Smooth muscle cell (in vitro differentiated cells): ENCODE results near the gene APBB2. TPM values are rescaled to one million over a fixed set of nuclear protein-coding genes. Genes with fewer than 3 reads are reported as not detected.
A peak's percentile ranks its signal among the peaks of the same experiment; 100 is the strongest.

Experiments
- DNase-seq: peaks from one replicate; lab custom pipeline; 2025; ENCODE audit not compliant: unreplicated experiment; lab: John Stamatoyannopoulos, UW
- H2AFZ ChIP-seq: fragments of 200-600 bp; sonication (generic); 2 replicates; pipeline ENCODE4 v1.6.0; 2016; ENCODE audit warnings: antibody characterized with exemption, low read depth, mild to moderate bottlenecking
- H3F3A ChIP-seq: fragments of 200-600 bp; sonication (generic); 2 replicates; pipeline ENCODE4 v1.6.0; 2017; ENCODE audit warnings: antibody characterized with exemption, low read depth
- H3K27ac ChIP-seq: fragments of 200-600 bp; sonication (generic); 2 replicates; pipeline ENCODE4 v1.5.1; 2016; ENCODE audit warnings: low read depth, mild to moderate bottlenecking
- H3K27me3 ChIP-seq: fragments of 200-600 bp; sonication (generic); 2 replicates; pipeline ENCODE4 v1.6.1; 2016; ENCODE audit warnings: low read depth, mild to moderate bottlenecking
- H3K36me3 ChIP-seq: fragments of 200-600 bp; sonication (generic); 2 replicates; pipeline ENCODE4 v1.5.1; 2016; ENCODE audit warnings: low read depth
- H3K4me1 ChIP-seq: fragments of 200-600 bp; sonication (generic); 2 replicates; pipeline ENCODE4 v1.5.1; 2016; ENCODE audit warnings: low read depth
- H3K4me2 ChIP-seq: fragments of 200-600 bp; sonication (generic); 2 replicates; pipeline ENCODE4 v1.6.0; 2016; ENCODE audit warnings: mild to moderate bottlenecking
- H3K4me3 ChIP-seq: fragments of 200-600 bp; sonication (generic); 2 replicates; pipeline ENCODE4 v1.5.1; 2016; ENCODE audit warnings: mild to moderate bottlenecking
- H3K79me2 ChIP-seq: fragments of 200-600 bp; sonication (generic); 2 replicates; pipeline ENCODE4 v1.6.0; 2016; ENCODE audit warnings: low read depth, mild to moderate bottlenecking
- H3K9ac ChIP-seq: fragments of 200-600 bp; sonication (generic); 2 replicates; pipeline ENCODE4 v1.6.0; 2016; ENCODE audit warnings: low read depth
- H3K9me3 ChIP-seq: fragments of 200-600 bp; sonication (generic); replicated peaks from 2 replicates; pipeline ENCODE4 v1.5.1; 2016; ENCODE audit warnings: low read depth
- H4K20me1 ChIP-seq: fragments of 200-600 bp; sonication (generic); 2 replicates; pipeline ENCODE4 v1.6.0; 2016; ENCODE audit warnings: low read depth
- WGBS: methylation state at CpG from one replicate; pipeline ENCODE4 v1.1.7; 2016; ENCODE audit warnings: low lambda C conversion rate; 5-methylcytosine and 5-hydroxymethylcytosine counted together
- polyA plus RNA-seq: library from polyadenylated mRNA; unstranded; fragments of >200 nt; fragmentation: Nextera tagmentation; extraction: Ambion mirVana; gene quantifications from 2 replicates; pipeline ENCODE4 v1.2.1, GENCODE V29; 2016
- total RNA-seq: library from RNA; depleted of rRNA; stranded (reverse); fragments of >200 nt; gene quantifications from 2 replicates; pipeline ENCODE4 v1.2.3, GENCODE V29; 2014
- TF ChIP-seq, protein P1 (sequence below): fragments of 200-600 bp; sonication (generic); IDR thresholded peaks from 2 replicates; pipeline ENCODE4 v1.5.1; 2017; ENCODE audit warnings: borderline replicate concordance, mild to moderate bottlenecking, antibody characterized with exemption; ENCODE audit not compliant: insufficient read depth, poor library complexity, severe bottlenecking

APBB2 gene
- total and polyA plus RNA-seq, 2 experiments from 2014 or later = 22.1 to 60.9 TPM

DNA sequence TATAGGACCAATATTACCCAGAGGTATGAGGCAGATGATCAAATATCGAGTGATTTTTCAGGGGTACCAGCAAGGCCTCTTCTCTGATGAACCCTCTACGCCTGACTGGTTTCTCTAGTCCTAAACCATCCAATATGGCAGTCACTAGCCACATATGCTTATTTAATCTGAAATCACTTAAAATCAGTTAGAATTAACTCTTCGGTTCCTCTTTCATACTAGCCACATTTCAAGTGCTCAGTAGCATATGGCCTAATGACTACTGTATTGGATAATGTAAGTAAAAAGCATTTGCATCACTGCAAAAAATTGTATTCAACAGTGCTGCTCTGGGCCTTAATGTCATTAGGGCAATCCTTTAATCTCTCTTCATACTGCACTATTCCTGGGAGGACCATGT, 4.4 kb upstream of the APBB2 start:
- no peaks in the 10 kb centered on the region for H3K9me3 ChIP-seq
- no peak overlapping the region for H3K4me2 ChIP-seq
- H3K27ac ChIP-seq = no peak overlapping the region
- no peak for DNase-seq
- WGBS = 98% methylated on average over 3 of the region's 3 CpGs
- H3K36me3 ChIP-seq = no peaks in the 10 kb centered on the region
- H3K4me3 ChIP-seq = no peak overlapping the region
- H3K79me2 ChIP-seq = peaks cover 3% of the 10 kb centered on the region
- H2AFZ ChIP-seq = no peak overlapping the region
- H3K27me3 ChIP-seq = no peaks in the 10 kb centered on the region
- H3K4me1 ChIP-seq = peaks cover 7% of the 10 kb centered on the region
- no peaks in the 10 kb centered on the region for H4K20me1 ChIP-seq
- no peak overlapping the region for H3K9ac ChIP-seq
- TF ChIP-seq, protein P1, sequence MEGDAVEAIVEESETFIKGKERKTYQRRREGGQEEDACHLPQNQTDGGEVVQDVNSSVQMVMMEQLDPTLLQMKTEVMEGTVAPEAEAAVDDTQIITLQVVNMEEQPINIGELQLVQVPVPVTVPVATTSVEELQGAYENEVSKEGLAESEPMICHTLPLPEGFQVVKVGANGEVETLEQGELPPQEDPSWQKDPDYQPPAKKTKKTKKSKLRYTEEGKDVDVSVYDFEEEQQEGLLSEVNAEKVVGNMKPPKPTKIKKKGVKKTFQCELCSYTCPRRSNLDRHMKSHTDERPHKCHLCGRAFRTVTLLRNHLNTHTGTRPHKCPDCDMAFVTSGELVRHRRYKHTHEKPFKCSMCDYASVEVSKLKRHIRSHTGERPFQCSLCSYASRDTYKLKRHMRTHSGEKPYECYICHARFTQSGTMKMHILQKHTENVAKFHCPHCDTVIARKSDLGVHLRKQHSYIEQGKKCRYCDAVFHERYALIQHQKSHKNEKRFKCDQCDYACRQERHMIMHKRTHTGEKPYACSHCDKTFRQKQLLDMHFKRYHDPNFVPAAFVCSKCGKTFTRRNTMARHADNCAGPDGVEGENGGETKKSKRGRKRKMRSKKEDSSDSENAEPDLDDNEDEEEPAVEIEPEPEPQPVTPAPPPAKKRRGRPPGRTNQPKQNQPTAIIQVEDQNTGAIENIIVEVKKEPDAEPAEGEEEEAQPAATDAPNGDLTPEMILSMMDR = no peak
- H3F3A ChIP-seq = peaks cover 20% of the 10 kb centered on the region

DNA sequence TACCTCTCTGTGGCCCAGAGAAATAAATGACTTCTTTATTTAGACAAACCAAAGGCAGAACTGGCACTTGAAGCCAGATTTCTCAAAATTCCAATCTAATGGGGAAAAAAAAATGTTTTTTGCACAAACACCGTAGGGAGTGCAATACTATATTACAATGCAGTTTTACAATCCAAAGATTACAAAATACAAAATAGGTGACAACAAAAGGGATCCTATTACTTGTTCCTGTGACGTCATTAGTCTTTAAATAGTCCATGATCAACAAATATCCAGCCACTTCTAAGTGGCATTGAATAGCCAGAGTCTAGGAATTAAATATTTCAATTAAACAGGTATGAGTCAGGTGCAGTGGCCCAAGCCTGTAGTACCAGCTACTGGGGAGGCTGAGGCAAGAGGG, 3.0 kb upstream of the APBB2 start:
- DNase-seq = no peak
- peak overlapping the region; percentile 81 for H3K4me3 ChIP-seq
- H4K20me1 ChIP-seq = peaks cover 8% of the 10 kb centered on the region
- peaks cover 20% of the 10 kb centered on the region for H3F3A ChIP-seq
- no peaks in the 10 kb centered on the region for H3K36me3 ChIP-seq
- H3K4me1 ChIP-seq = peaks cover 10% of the 10 kb centered on the region
- peak overlapping the region; percentile 93 for H3K27ac ChIP-seq
- peak overlapping the region; percentile 89 for H3K4me2 ChIP-seq
- no peaks in the 10 kb centered on the region for H3K27me3 ChIP-seq
- peak overlapping the region; percentile 98 for H2AFZ ChIP-seq
- no peak overlapping the region for H3K9ac ChIP-seq
- TF ChIP-seq, protein P1 = no peak
- peaks cover 16% of the 10 kb centered on the region for H3K79me2 ChIP-seq
- no peaks in the 10 kb centered on the region for H3K9me3 ChIP-seq
- 86% methylated on average over 2 of the region's 2 CpGs for WGBS

DNA sequence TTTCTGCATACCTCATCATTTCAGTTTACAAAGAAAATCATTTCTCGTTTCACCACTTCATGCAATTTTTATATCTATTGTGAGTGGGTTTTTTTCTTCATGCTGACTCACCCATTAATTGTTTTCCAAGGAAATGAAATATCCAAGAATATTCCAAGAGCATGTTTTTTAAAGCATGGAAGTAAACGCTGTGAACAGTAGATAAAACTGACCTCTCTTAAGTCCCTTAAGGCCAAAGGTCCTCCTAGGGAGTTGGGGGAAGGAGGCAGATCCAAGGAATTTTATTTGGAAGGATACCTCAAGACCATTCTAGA, 2.6 kb upstream of the APBB2 start:
- no peaks in the 10 kb centered on the region for H3K36me3 ChIP-seq
- TF ChIP-seq, protein P1 = no peak
- H2AFZ ChIP-seq = peak overlapping the region; percentile 98
- peaks cover 12% of the 10 kb centered on the region for H3K4me1 ChIP-seq
- peaks cover 20% of the 10 kb centered on the region for H3K79me2 ChIP-seq
- H3K9me3 ChIP-seq = no peaks in the 10 kb centered on the region
- H3K4me3 ChIP-seq = peak overlapping the region; percentile 81
- peak overlapping the region; percentile 90 for H3K9ac ChIP-seq
- DNase-seq = no peak
- peak overlapping the region; percentile 93 for H3K27ac ChIP-seq
- H4K20me1 ChIP-seq = peaks cover 10% of the 10 kb centered on the region
- peaks cover 20% of the 10 kb centered on the region for H3F3A ChIP-seq
- 13% methylated on average over 2 of the region's 2 CpGs for WGBS
- H3K27me3 ChIP-seq = no peaks in the 10 kb centered on the region
- H3K4me2 ChIP-seq = peak overlapping the region; percentile 89

DNA sequence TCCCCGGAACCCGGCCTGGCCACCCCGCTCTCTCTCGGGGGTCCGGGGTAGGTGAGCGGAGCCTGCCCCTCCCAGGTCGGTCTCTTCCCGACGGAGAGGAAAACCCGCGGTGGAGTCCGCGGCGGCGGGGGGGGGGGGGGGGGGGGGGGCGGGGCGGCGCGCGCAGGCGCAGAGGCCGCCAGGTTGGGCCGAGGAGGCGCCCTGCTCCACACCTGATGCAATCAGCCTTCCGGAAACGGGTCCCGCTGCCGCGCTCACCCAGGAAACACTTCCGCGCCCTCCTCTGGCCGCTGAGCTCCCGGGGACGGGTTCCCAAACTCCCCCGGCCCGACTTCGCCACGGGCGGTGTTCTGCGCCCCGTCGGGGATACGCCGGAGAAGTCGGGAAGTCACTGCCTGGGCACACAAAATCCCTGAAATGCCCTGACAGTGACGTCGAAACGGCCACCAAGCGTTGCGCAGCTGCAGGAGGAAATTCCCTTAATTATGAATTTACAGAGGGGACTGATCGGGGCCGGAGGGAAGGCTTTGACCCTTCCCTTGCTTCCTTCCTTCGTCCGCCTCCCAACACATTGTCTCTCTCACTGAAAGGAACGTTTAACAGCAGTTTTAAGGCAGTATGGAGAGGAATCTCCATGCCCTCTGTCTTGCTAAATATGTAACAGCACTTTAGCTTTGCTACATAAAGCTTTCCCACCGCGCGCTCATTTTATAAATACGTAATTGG, 2.1 kb upstream of the APBB2 start:
- Histone ChIP-seq H3K36me3 (no peaks in the 10 kb centered on the region), H3K4me2 (peak overlapping the region; percentile 89), H3K27ac (peak overlapping the region; percentile 93), H3K27me3 (no peaks in the 10 kb centered on the region), H3F3A (peaks cover 20% of the 10 kb centered on the region), H3K9me3 (no peaks in the 10 kb centered on the region), H4K20me1 (peaks cover 10% of the 10 kb centered on the region), H3K79me2 (peaks cover 25% of the 10 kb centered on the region), H3K9ac (peak overlapping the region; percentile 90), H2AFZ (peak overlapping the region; percentile 98), H3K4me3 (peak overlapping the region; percentile 81), H3K4me1 (peaks cover 13% of the 10 kb centered on the region)
- TF ChIP-seq, protein P1 = no peak
- WGBS = 2% methylated on average over 52 of the region's 59 CpGs
- peak; percentile 62 for DNase-seq
